NB4 (cell line): Measurements from ENCODE around the gene FAM221B.

Experiments
- DNase-seq: peaks from one replicate; pipeline ENCODE4 v3.0.0; 2010; ENCODE audit warnings: low read depth
- H3K4me3 ChIP-seq: one replicate; pipeline ENCODE4 v1.5.1; 2011; ENCODE audit warnings: mild to moderate bottlenecking, low read depth, low read length, moderate library complexity
- CTCF ChIP-seq: IDR thresholded peaks from one replicate; pipeline ENCODE4 v1.5.1; 2012; ENCODE audit warnings: low read depth, low read length
- MAX ChIP-seq: IDR thresholded peaks from 2 replicates; pipeline ENCODE4 v1.6.1; 2011; ENCODE audit warnings: low read depth, low read length
- MYC ChIP-seq: IDR thresholded peaks from 2 replicates; pipeline ENCODE4 v1.6.1; 2011; ENCODE audit warnings: low read depth, low read length
- POLR2A ChIP-seq: IDR thresholded peaks from 2 replicates; pipeline ENCODE4 v1.6.1; 2011; ENCODE audit warnings: mild to moderate bottlenecking; ENCODE audit not compliant: insufficient read length; ENCODE audit errors: extremely low read depth

FAM221B gene

DNA sequence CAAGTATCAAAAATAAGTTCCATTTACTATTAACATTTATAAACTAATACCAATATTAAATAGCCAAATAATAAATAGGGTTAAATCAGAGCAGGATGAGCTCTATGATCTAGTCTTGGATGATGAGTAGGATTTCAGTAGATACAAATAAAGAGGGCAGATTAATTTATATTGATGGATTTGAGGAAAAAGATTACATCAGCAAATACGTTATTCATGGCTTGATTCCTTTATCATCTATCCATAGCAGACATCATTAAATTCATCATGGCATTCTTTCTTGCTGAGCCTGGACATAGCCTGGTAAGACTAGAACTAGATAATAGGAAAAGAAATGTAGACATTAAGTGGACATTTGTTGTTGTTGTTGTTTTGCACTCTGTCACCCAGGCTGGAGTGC is 61.1 kb downstream of the FAM221B start:
- no peak for DNase-seq
- TF ChIP-seq MAX = no peak
- TF ChIP-seq POLR2A = no peak
- TF ChIP-seq MYC = no peak
- no peak for TF ChIP-seq CTCF
- no peak overlapping the region for H3K4me3 ChIP-seq

GRCh38 chr9:35766997-35767396 is 61.5 kb downstream of the FAM221B start:
- no peak overlapping the region for H3K4me3 ChIP-seq
- TF ChIP-seq MYC = no peak
- TF ChIP-seq POLR2A = no peak
- TF ChIP-seq MAX = no peak
- no peak for TF ChIP-seq CTCF
- no peak for DNase-seq
